Gastroesophageal sphincter (tissue), 3 donors: Measurements from ENCODE around the gene ERH.

Experiments
- EP300 ChIP-seq: sonication (generic); formaldehyde crosslinking; IDR thresholded peaks from one replicate; pipeline ENCODE4 v1.6.1; 2017; ENCODE audit warnings: antibody characterized with exemption, mild to moderate bottlenecking
- POLR2A ChIP-seq, 2 donors: fragments of 450-650 bp; IDR thresholded peaks; one replicate each; pipeline ENCODE4 v1.6.1; 2017; ENCODE audit warnings: antibody characterized with exemption in 2 of 2, mild to moderate bottlenecking in 2 of 2, moderate library complexity in 1 of 2
- POLR2AphosphoS5 ChIP-seq: sonication (generic); formaldehyde crosslinking; IDR thresholded peaks from one replicate; pipeline ENCODE4 v1.6.1; 2017; ENCODE audit warnings: antibody characterized with exemption
- TF ChIP-seq, protein P1 (sequence below), 4 experiments: fragments of 200-600 bp in 2 of 4; fragments of 450-650 bp in 2 of 4; sonication (generic) in 1 of 4; IDR thresholded peaks; one replicate each; pipeline ENCODE4 v1.5.1; 2017 to 2019; ENCODE audit warnings: antibody characterized with exemption in 4 of 4, mild to moderate bottlenecking in 2 of 4, moderate library complexity in 2 of 4

DNA sequence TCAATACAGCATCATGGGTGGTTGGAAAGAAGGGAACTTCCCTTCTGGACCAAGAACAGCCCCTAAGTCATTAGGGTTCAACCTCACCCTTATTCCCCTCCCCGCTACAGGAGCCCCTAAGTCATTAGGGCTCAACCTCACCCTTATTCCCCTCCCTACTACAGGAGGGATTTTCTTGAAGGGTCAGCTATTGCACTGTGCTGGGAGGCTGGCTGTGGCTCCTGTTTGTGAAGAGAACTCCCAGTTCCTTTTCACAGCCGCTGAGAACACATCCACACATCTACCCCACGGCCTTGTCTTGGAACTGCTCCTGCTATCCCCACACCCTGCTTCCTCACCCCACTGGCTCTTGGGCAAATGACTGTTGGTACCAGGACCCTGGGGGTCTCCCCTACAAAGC lies 44.9 kb downstream of the ERH start:
- TF ChIP-seq, protein P1, sequence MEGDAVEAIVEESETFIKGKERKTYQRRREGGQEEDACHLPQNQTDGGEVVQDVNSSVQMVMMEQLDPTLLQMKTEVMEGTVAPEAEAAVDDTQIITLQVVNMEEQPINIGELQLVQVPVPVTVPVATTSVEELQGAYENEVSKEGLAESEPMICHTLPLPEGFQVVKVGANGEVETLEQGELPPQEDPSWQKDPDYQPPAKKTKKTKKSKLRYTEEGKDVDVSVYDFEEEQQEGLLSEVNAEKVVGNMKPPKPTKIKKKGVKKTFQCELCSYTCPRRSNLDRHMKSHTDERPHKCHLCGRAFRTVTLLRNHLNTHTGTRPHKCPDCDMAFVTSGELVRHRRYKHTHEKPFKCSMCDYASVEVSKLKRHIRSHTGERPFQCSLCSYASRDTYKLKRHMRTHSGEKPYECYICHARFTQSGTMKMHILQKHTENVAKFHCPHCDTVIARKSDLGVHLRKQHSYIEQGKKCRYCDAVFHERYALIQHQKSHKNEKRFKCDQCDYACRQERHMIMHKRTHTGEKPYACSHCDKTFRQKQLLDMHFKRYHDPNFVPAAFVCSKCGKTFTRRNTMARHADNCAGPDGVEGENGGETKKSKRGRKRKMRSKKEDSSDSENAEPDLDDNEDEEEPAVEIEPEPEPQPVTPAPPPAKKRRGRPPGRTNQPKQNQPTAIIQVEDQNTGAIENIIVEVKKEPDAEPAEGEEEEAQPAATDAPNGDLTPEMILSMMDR (IDR thresholded peaks at IDR 0.05), result no peak
- TF ChIP-seq EP300 (no peak), POLR2A (IDR thresholded peaks at IDR 0.05) (no peak), POLR2AphosphoS5 (no peak)
